Stimulated activated CD4-positive, alpha-beta T cell treated with anti-CD3 and anti-CD28 coated beads, Interleukin-15, amount 100 ng/mL, for 24 hours (primary cell): ENCODE measurements around the gene TMC6.
"Not testable (repeated sequence)": the region's sequence is repeated elsewhere in the genome, so short reads cannot be mapped to it uniquely, and the experiment has no call there.

Experiments
- DNase-seq: peaks from one replicate; pipeline ENCODE4 v3.0.0-alpha.2; 2020

Gene TMC6

DNA sequence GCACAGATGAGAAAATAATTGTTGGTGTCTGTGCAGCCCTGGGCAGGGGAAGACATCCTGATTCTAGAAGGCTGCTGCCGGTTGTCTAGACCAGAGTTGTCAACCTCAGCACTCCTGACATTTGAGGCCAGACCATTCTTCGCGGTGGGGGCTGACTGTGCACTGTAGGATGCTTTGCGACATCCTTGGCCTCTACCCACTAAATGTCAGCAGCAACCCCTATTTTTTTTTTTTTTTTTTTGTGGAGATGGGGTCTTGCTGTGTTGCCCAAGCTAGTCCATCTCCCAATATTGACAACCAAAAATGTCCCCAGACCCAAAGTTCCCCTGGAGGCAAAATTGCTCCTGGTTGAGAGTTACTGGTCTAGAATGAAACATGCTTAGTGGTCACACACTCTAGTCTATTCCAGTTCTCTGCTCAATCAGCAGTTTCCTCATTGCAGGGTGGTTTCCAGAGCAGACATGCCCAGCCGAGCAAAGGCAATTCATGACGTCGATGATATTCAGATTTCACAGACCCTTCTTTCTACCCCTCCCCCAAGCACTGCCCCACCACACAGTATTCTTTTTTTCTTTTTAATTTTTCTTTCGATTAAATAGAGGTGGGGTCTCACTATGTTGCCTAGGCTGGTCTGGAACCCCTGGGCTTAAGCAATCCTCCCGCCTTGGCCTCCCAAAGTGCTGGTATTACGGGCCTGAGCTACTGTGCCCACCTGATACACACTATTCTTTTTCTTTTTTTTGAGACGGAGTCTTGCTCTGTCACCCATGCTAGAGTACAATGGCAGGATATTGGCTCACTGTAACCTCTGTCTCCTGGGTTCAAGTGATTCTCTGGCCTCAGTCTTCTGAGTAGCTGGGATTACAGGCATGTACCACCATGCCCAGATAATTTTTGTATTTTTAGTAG lies 26.6 kb upstream of the TMC6 start:
- no peak for DNase-seq

DNA sequence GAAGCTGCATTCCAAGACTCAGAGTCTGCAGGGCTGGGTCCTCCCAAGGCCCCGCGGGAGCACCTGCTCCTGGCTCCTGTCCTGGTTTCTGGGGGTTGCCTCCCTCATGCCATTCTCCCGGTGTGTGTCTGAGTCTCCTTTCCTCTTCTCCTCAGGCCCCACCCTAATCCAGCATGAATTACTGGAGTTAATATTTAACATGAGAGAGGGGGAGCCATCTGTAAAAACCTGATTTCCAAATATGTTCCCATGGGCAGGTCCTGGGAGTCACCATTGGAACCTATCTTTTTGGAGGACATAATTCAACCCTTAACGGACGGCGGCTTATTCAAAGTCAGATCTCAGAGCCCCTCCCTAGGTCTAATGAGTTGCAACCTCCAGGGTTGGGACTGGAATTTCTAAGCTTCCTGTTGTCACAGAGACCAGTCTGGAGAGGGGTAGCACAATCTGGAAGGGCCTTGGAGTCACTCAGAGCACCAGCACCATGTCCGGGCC lies 23.0 kb upstream of the TMC6 start:
- no peak for DNase-seq

DNA sequence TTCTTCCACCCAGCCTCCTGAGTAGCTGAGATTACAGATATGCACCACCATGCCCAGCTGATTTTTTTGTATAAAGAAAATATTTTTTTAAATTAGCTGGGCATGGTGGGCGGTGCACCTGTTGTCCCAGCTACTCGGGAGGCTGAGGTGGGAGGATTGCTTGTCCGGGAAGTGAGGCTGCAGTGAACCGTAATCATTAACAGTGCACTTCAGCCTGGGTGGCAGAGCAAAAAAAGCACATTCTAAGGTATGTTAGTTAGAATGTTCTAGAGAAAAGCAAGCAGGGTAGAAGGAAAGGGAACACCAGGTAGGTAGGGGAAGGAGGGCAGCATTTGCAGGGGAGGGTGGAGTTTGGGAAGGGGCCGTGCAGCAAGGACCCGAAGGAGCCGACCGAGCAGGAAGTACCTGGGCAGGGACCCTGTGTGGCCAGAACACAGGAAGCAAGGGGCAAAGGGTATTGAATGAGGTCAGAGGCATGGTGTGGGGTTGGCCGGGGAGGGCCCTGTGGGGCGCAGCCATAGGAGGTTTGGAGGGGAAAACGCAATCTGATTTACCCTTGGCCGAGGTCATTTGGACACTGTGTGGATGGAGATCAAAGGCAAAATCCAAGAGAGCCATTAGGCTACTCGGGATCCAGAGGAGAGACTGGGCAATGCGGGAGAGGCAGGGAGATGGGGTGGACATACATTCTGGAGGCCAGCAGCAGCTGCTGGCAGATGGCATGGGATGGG lies 19.9 kb upstream of the TMC6 start:
- no peak for DNase-seq

DNA sequence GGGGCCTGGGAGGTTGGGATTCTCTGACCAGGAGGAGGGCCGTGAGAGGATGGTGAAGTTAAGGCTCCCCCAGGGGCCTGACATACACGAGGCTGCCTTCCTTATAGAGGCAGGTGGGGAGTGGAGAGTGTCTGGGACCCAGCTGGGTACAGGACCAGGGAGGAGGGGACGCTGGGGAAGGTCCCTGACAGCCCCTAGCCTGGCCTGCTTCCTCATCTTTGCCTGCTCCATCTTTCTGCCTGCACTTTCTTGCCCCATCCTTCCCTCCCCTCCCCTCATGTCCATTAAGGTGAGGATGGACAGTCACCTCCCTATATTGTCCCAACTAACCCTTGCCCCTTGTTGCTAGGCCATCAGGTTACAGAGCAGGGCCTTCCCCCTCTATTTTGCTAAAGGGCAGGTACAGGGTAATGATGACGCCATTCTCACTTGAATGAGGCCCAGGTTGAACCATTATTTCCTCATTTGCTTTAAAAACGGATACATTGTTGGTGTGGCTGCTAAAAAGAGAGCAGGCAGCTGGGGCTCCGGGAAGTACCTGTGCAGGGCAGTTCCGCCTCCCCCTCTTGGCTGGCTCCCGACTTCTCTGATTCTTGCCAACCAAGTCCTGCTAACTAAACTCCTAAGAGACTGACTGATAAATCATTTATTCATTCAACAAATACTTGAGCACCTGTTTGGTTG lies 18.9 kb upstream of the TMC6 start:
- DNase-seq = no peak

DNA sequence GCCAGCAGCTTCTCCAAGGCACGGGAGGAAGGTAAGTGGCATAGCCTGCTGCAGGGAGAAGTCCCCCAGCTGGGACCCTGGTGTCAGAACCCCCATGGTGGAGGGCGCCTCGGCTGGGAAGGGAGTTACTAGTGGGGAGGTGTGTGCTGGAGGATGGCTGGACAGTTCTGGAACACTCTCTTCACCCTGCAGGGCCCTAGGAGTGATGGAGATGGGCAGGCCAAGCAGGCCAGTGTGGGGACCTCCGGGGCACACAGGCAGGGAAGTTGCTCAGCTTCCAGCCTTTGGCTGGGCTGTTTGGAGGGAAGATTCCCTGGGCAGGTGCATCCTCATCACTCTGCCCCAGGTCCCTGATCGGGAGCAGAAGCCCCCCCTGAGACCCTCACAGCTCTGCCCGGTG lies 18.3 kb upstream of the TMC6 start:
- DNase-seq = no peak

DNA sequence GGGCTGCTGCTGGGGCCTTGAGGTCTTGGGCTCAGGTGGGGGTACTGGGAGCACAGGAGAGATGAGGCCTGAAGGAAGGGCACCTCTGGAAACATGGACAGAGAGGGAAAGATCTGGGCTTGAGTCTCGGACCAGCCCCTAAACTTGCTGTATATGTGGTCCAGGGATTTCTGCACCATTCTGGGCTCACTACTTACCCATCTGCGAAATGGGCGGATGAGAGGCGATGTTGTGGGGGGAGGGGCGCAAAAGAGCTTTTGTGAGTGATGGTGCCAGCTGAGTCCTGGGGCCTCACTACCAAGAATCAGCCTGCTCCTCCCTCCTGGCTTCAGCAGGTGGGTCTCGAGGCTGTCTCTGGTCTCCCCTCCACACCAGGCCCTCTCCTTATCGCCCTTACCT lies 17.9 kb upstream of the TMC6 start:
- DNase-seq = no peak

DNA sequence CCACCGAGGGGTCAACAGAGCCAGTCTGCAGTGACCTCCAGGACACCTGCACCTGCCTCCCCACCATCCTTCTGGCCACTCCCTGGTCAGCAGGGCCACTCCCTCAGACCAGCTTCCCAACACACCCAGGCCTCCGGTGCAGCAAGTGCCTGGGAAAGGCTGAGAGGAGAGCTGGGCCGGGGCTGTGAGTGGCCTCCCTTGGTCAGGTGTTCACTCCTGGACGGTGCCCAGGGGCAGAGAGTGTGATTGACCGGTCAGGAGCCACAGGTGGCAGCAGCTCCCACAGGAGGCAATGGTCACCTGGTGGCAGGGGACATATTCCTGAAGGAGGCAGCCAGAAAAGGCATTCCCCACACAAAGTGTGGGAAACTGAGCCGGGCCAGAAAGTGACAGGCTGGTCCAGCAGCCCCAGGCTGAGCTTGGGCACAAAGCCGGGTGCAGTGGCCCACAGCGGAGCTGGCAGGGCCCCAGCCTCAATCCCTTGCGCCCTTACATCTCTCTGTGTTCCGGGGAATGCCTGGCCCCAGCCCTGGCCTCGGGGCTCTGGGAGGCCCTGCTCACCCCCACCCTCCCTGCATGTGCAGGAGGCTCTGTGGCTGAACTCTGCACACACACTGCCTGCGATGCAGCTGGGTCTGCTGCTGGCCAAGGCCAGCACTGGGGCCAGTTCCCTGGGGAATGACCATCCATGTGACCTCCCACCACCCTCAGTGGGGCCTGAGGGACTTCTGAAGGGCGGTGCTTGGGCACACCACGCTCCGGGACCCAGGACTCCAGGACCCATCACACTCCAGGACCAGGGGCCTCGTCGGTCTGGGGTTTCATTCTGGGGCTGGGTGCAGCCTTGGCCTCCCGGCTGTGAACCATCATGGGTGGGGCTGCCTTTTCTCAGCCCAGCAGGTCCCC lies 16.4 kb upstream of the TMC6 start:
- DNase-seq = no peak

DNA sequence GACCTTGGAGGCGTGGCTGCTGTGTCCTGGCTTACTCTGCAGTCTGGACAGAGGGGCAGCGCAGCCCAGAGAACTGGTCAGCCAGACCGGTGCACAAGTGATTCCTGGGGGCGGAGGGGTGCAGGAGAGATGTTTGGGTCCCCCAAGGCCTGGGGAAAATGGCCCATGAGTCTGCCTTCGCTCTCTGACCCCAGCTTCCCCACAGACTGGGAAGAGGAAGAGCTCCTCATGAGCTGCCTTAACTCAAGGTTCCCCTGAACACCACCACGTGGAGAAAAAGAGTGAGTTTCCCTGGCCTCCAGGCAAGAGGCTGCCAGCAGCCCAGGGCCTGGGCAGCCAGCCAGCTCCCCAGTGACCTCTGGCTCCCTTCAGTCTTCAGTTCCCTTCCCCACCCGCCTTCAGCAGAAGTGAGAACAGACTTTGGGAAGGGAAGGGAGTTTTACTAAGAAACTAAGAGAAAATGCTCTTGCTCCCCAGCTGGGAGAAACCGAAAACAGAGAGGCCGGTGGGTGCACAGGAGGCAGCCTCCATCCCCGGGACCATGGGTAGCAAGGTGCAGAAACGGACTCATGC lies 15.7 kb upstream of the TMC6 start:
- no peak for DNase-seq

DNA sequence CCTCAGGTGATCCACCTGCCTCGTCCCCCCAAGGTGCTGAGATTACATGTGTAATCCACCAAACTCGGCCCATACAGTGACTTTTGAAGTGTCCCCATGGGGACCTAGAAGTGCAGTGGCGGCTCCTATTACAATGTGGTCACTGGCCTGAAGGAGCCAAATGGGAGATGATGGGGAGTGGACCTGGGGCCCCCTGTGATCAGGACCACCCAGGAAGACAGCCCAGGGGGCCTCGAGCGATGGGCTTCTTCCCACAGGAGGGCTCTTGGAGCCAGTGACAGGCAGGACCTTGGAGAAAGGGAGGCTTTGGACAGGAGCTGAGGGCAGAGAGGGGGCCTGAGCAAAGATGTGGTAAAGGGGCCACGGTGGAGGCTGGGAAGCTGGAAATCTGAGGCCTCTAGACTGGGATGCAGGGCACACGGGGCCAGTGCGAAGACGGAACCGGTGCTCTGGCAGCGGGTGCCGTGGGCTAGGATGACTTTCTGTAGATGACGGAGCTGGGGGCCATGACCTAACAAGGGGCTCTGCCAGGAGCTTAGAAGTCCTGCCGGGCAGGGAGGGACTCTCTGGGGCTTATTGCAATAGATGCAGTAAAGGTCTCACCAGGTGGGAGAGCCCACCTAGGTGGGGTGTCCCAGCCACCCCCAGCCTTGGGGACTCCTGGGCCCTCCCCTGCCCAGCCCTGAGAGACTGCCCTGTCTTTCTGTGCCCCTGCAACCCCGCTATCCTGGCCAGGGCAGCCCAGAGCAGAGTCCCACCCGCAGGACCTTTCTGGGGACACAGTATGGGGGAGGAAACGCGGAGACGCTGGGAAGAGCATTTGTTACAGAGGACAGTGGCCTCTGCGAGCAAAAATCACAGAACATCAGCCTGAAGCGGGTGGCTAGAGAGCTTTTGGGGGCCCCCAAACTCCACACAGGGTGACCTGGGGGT lies 14.9 kb upstream of the TMC6 start:
- no peak for DNase-seq

DNA sequence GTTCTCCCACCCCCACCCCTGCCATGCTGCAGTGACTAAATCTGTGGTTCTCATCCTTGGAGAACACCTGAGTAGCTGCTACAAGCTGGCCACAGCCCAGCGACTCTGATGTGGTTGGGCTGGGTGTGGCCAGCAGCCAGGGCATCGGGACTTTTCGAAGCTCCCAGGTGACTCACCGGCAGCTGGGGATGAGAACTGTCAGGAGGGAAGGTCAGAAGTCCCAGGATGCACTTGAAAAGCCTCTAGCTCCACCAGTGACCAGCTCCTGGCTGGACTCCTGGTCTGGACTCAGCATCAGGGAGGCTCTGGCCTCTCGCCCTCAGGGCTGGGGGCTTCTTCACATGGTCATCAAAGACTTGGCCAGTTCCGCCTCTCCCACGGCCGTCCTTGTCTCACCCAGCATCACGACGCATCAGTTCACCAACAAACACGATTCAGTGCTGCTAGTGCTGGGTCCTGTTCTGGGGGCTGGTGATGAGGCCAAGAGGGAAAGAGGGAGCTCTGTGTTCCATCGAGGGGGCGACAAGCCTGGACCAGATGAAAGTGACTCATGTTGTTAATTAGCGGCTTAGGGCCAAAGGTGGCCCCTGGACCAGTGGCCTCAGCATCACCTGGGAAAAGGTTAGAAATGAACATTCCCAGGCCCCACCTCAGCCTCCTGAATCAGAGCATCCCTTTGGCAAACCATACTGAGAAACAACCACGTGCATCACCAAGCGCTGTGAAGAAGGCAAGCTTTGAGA lies 13.7 kb upstream of the TMC6 start:
- peak; percentile 31 for DNase-seq

DNA sequence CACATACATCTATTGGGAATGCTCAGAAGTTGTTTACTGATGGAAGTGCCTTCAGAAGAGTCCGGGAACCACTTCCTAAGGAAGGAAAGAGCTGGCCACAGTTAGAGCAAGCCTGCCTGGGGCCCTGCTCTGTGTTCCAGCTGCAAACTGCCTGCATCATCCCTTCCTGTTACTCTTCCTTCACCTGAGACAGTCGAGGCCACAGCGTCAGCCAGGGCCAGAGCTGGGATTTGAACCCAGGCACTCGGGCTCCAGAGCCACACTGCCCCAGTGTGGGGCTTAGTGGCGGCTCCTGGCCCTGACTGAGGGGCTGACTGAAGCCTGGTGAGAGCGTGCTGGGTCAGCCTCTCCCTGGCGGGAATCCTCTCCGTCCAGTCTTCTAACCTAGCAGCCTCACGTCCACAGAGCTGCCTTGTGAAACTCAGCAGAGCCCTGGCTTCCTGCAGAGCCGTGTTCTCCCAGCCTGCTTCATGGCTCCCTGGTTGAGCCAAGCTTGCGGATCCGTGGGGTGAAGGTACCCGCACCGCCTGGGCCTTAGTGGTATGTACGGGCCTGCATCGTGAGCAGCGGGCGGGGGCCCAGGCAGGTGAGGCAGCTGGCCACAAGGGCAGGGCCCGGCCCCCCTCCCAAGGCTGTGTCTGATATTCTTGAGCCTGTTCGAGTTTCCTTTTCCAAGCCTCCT lies 13.0 kb upstream of the TMC6 start:
- DNase-seq = no peak

DNA sequence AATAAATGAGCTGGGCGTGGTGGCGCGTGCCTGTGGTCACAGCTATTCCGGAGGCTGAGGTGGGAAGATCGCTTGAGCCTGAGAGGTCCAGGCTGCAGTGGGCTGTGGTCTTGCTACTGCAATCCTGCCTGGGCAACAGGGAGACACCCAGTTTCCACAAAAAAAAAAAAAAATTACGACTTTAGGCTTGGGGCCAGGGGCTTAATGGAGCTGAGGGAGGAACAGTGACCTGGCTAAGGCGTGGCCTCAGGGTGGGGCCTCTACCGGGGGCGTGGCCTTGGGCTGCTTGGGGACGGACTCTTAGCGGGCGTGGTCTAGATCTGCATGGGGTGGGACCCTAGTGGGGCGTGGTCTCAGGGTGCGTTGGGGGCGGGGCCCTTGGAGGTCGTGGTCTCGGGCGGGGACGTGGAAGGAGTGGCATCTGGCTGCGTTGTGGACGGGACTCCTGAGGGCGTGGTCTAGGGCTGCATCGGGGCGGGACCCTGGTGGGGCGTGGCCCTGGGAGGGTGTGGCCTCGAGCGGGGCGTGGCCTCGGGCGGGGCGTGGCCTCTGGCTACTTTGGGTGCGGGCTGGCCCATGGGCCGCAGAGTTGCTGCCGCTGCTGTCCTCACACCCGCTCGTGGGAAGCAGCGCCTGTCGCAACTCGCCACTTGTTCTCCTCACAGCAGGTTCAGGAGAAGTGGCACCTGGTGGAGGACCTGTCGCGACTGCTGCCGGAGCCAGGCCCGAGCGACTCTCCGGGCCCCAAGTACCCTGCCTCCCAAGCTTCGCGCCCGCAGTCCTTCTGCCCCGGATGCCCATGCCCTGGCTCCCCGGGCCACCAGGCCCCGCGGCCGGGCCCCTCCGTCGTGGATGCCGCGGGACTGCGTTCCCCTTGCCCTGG lies 11.9 kb upstream of the TMC6 start:
- peak; percentile 98 for DNase-seq

DNA sequence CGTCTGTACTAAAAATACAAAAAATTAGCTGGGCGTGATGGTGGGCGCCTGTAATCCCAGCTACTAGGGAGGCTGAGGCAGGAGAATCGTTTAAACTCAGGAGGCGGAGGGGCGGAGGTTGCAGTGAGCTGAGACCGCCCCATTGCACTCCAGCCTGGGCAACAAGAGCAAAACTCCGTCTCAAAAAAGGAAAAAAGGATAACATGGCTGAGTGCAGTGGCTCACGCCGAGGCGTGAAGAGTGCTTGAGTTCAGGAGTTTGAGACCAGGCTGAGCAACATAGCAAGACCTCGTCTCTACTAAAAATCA lies 11.3 kb upstream of the TMC6 start:
- DNase-seq = not testable (repeated sequence)

DNA sequence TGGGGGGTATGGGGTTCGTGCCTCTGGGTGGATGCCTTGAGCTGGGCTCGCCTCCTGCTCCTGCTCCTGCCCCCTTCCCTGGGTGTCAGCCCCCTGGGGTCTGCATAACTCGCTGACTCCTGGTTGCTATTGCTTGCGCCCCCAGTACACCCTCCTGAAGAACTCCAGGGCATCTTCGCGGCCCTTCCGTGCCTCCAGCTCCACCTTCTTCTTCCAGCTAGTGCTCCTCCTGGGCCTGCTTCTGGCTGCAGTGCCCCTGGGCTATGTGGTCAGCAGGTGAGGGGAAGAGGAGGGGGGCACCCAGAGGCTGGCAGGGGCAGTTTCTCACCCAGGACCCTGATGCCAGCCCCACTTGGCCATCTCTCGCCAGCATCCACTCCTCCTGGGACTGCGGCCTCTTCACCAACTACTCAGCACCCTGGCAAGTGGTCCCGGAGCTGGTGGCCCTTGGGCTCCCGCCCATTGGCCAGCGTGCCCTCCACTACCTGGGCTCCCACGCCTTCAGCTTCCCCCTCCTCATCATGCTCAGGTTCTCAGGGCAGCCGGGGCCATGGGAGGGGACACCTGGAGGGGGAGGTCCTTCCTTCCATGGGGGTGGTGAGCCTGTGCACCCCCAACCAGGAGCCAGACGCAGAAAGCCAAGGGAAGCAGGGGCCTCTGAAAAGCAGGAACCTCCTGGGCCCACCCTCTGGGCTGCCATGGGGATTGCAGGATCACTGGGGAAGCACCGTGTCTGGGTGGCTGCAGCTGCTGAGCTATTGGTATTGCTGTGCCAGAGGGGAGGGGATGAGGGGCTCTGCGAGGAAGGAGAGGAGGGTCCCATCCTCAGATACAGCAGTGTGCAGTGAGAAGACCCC lies 9.9 kb upstream of the TMC6 start:
- DNase-seq = peak; percentile 27

DNA sequence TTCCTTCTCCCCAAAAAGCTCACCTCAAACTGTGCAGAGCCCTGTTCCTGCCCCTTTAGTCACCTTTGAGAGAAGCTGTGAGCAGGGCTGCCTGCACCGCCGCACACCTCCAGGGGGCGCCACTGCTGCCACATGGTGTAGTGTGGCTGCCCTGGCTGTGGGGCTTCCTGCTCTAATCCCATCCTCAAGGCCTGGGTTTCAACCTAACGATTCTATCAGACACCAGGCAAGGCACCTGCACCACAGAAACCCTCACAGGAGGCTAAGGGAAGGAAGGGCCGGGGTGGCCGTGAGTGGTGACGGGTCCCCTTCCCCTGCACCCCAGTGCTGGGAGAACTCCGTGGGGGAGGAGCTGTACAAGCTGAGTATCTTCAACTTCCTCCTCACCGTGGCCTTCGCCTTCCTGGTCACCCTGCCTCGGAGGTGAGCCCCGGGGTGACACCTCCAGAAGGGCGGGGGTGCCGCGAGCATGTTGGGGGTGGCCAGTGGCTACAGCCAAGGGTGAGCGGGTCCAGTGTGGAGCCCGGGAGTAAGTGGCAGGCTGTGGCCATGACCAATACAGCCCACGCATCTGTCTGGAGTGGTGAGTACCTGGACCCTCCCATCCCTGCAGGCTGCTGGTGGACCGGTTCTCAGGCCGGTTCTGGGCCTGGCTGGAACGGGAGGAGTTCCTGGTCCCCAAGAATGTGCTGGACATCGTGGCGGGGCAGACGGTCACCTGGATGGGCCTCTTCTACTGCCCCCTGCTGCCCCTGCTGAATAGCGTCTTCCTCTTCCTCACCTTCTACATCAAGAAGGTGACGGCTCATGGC lies 9.0 kb upstream of the TMC6 start:
- peak; percentile 71 for DNase-seq

DNA sequence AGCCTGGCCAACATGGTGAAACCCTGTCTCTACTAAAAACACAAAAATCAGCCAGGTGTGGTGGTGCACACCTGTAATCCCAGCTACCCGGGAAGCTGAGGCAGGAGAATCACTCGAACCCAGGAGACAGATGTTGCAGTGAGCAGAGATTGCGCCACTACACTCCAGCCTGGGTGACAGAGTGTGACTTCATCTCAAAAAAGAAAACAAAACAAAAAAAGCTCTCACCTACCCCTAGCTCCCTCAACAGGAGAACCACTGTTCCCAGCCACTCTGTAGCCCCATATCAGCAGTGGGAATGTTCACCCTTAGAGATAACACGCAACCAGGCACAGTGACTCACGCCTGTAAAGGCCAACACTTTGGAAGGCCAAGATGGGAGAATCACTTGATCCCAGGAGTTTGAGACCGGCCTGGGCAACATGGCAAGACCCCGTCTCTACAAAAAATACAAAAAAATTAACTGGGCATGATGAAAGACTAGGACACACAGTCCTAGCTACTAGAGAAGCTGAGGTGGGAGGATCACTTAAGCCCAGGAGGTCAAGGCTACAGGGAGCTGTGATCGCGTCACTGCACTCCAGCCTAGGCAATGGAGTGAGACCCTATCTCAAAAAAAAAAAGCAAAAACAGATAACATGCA lies 7.4 kb upstream of the TMC6 start:
- DNase-seq = no peak
